ENCODE results near the gene DNAJC17. TPM values are rescaled to one million over a fixed set of nuclear protein-coding genes. Genes with fewer than 3 reads are reported as not detected.
A peak's percentile ranks its signal among the peaks of the same experiment; 100 is the strongest.

Gene DNAJC17
- total and polyA plus RNA-seq, 12 donors: 9.9 to 62.1 (median 16.2) TPM

GRCh38 chr15:40751745-40752144 lies 55.5 kb downstream of the DNAJC17 start:
- no peak overlapping the region for H3K27ac ChIP-seq
- WGBS, 2 donors: 95 to 97% methylated on average over 12 of the region's 12 CpGs
- intact Hi-C loops (cut with DNase I): loop anchor here in 2 of 10 donors (5.0 to 10.0 kb wide), 2 partner anchors 54 to 143 kb away; partner anchors contain the start of genes RAD51 (in 1 of the 2) and VPS18 (in 1 of the 2)
- no peaks in the 10 kb centered on the region for H3K9me3 ChIP-seq
- DNase-seq (no peak), ATAC-seq (no peak)
- no peak for TF ChIP-seq CTCF (IDR thresholded peaks at IDR 0.05)
- H3K4me1 ChIP-seq: peaks cover 0 to 32% (median 17%) of the 10 kb centered on the region in 9 donors
- no peak overlapping the region for H3K4me3 ChIP-seq
- H3K27me3 ChIP-seq: no peaks in the 10 kb centered on the region
- peaks cover 0 to 64% (median 15%) of the 10 kb centered on the region in 9 donors for H3K36me3 ChIP-seq

DNA sequence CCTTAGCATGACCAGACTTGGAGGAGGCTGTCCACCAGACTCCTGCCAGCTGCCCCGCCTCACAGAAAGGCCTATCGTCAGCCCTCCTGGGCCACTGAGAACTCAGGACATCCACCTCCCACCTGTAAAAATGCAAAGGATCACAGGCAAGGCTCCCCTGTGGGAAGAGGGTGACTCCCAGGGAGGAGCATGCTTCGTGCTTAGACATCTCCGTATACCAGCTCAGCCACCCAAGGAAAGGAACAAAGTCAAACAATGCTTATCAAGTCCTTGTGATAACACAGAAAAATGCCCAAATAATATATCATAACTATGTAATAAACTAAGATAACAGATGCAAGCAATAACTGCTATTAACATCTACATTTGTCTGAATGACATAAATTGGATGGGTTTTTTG lies 56.4 kb downstream of the DNAJC17 start:
- DNase-seq: no peak
- no peak for ATAC-seq
- 93 to 95% methylated on average over 4 of the region's 4 CpGs for WGBS, 2 donors
- intact Hi-C loops (cut with DNase I): loop anchor here in 2 of 10 donors (5.0 to 10.0 kb wide), 2 partner anchors 54 to 144 kb away; partner anchors contain the start of genes RAD51 (in 1 of the 2) and VPS18 (in 1 of the 2)
- no peaks in the 10 kb centered on the region for H3K27me3 ChIP-seq
- TF ChIP-seq CTCF (IDR thresholded peaks at IDR 0.05): no peak
- no peaks in the 10 kb centered on the region for H3K9me3 ChIP-seq
- peaks cover 0 to 71% (median 15%) of the 10 kb centered on the region in 9 donors for H3K36me3 ChIP-seq
- H3K4me3 ChIP-seq: no peak overlapping the region
- peaks cover 0 to 41% (median 16%) of the 10 kb centered on the region in 9 donors for H3K4me1 ChIP-seq
- H3K27ac ChIP-seq: no peak overlapping the region

DNA sequence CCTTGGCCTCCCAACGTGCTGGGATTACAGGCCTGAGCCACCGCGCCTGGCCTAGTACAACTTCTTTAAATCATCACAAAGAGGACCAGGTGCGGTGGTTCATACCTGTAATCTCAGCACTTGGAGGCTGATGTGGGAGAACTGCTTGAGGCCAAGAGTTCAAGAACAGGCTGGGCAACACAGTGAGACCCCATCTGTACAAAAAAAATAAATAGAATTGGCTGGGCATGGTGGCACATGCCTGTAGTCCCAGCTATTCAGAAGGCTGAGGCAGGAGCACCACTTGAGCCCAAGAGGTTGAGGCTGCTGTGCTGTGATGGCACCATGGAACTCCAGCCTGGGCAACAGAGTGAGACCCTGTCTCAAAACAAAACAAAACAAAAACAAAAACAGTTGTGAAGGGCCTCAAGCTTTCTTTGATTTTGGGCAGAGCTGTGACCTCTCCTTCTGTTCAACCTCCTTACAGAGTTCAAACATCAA lies 58.1 kb downstream of the DNAJC17 start:
- intact Hi-C loops (cut with DNase I): no loop called here
- 97 to 99% methylated on average over 4 of the region's 4 CpGs for WGBS, 2 donors
- no peak for DNase-seq
- ATAC-seq: no peak
- Histone ChIP-seq H3K36me3 (peaks cover 0 to 88% (median 22%) of the 10 kb centered on the region in 9 donors), H3K27ac (no peak overlapping the region), H3K4me3 (no peak overlapping the region), H3K4me1 (peaks cover 0 to 47% (median 7%) of the 10 kb centered on the region in 9 donors), H3K9me3 (no peaks in the 10 kb centered on the region), H3K27me3 (no peaks in the 10 kb centered on the region)
- no peak for TF ChIP-seq CTCF (IDR thresholded peaks at IDR 0.05)

- no peak for DNase-seq
- Histone ChIP-seq H3K9me3 (no peaks in the 10 kb centered on the region), H3K27me3 (no peaks in the 10 kb centered on the region), H3K36me3 (peaks cover 0 to 98% (median 26%) of the 10 kb centered on the region in 9 donors), H3K4me3 (no peak overlapping the region), H3K27ac (no peak overlapping the region), H3K4me1 (peaks cover 0 to 47% (median 0%) of the 10 kb centered on the region in 9 donors)
- WGBS, 2 donors: 78 to 86% methylated on average over 7 of the region's 7 CpGs
- ATAC-seq: peak in 1 of 8 donors; percentile 34
- TF ChIP-seq CTCF (IDR thresholded peaks at IDR 0.05): no peak
- intact Hi-C loops (cut with DNase I): no loop called here
Observed at GRCh38 chr15:40747685-40748631, 59.3 kb downstream of the DNAJC17 start.
